Heart left ventricle (tissue), 13 donors: ENCODE results near the gene NEK9.

Experiments
- CTCF ChIP-seq, 12 donors: fragments of 200-600 bp; sonication (generic) in 4 of 12; IDR thresholded peaks; one replicate each; pipeline versions ENCODE4 v1.5.0 to v1.8.0; 2018 to 2022; ENCODE audit warnings: antibody characterized with exemption in 12 of 12, mild to moderate bottlenecking in 5 of 12
- POLR2A ChIP-seq, 2 donors: fragments of 450-650 bp; IDR thresholded peaks; one replicate each; pipeline ENCODE4 v1.6.1; 2017; ENCODE audit warnings: antibody characterized with exemption in 2 of 2, mild to moderate bottlenecking in 2 of 2, moderate library complexity in 2 of 2
- donor health status: ischemic (EF 13 %, LVEDD 7.1; RV severe dilation, severe dysfunction).
- donor health status: DM: no; HTN: yes; CAD: no.
- donor health status: DM: no; HTN: no; CAD: no.
- donor health status: ischemic (EF 25% LVEDD 6.9; RV normal size, moderate dysfunction).
- donor health status: ischemic (EF 25% LVEDD 5.7; RV mildly dilated, moderate dysfunction).
- donor health status: ischemic (EF 35%, LVEDD 5.7; RV mildly dilated, moderate dysfunction).
- donor health status: nonischemic (EF 11% LVEDD 7.7; RV severe dilation, severe dysfunction).
- donor health status: DM: yes; HTN: yes; CAD: no.
- donor health status: PGD.
- donor health status: ischemic (EF 29% LVEDD 5.4; RV normal size, mild dysfunction).
- donor health status: nonischemic (EF 23%, LVEDD 6.1; RV moderate dilation, normal function).

- TF ChIP-seq CTCF (IDR thresholded peaks at IDR 0.05) (no peak), POLR2A (IDR thresholded peaks at IDR 0.05) (no peak)
Observed at GRCh38 chr14:75144944-75145343, 18.1 kb upstream of the NEK9 start.
